HG03354 (cell line): ENCODE measurements around the gene HES5.
"Not testable (repeated sequence)": the region's sequence is repeated elsewhere in the genome, so short reads cannot be mapped to it uniquely, and the experiment has no call there.

Experiments used
- ATAC-seq: cut with Tn5 transposase; IDR thresholded peaks from one replicate; pipeline ENCODE4 v1.9.1; 2021; ENCODE audit warnings: mild to moderate bottlenecking; ENCODE audit not compliant: unreplicated experiment, poor library complexity, severe bottlenecking

The HES5 gene

DNA sequence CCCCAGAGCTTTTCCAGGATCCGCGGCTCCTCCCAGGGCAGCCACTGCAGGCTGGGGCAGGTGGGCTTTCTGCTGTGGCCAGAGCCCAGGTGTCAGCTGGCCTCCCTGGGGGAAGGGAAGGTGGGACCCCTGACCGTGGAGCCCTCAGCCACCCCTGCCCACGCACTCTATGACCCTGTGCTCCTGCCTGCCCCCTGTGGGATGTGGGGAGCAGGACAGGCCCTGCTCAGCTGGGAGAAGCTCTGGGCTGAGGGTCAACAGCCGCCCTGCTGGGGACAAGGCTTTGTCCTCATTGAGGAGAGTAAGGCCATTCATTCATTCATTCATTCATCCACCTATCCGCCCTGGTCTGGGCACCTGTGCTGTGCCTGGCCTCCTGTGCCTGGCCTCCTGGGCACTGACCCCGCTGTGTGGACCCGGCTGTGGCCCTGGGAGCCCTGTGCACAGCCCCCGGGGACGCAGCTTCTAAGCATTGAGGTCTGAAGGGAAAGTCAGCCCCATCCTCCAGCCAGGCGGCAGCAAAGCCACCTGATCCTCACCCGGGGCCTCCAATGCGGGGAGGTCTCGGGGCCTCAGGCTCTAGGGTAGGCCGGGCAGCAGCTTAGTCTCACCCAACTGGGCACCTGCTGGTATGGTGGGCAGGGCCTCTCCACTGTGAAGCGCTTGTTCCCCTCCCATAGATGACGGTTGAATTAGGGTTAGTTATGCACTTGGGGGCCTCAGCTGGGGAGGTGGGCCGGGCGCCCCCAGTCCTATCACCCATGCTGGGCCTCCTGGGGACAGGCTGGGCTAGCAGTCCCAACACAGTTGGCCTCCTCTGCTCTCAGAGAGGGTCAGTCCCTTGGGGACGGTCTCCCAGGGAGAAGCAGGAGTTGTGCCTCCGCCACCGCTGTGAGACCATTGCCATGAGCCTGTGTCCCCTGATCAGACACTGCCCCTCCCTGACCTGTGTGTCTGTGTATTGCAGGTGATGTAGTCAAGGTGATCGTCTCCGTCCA, 32.1 kb upstream of the HES5 start:
- no peak for ATAC-seq

DNA sequence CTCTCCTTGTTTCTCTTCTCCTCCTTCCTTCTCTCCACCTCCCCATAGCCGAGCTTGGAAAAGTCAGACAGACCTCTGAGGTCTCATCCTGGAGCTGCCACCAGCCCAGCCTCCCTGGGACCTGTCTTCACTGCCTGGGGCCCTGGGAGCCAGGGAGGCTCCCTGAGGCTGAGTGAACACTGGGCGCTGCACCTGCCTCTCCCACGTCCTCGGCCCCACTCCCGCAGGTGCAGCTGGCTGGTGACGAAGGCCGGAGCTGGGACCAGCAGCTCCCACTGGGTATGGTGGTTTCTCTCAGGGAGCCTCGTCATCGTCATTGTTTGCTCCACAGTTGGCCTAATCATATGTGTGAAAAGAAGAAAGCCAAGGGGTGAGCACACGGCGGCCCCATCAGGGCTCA, 31.4 kb upstream of the HES5 start:
- ATAC-seq: no peak

- ATAC-seq: no peak
Observed at GRCh38 chr1:2560299-2561073, 30.4 kb upstream of the HES5 start.

DNA sequence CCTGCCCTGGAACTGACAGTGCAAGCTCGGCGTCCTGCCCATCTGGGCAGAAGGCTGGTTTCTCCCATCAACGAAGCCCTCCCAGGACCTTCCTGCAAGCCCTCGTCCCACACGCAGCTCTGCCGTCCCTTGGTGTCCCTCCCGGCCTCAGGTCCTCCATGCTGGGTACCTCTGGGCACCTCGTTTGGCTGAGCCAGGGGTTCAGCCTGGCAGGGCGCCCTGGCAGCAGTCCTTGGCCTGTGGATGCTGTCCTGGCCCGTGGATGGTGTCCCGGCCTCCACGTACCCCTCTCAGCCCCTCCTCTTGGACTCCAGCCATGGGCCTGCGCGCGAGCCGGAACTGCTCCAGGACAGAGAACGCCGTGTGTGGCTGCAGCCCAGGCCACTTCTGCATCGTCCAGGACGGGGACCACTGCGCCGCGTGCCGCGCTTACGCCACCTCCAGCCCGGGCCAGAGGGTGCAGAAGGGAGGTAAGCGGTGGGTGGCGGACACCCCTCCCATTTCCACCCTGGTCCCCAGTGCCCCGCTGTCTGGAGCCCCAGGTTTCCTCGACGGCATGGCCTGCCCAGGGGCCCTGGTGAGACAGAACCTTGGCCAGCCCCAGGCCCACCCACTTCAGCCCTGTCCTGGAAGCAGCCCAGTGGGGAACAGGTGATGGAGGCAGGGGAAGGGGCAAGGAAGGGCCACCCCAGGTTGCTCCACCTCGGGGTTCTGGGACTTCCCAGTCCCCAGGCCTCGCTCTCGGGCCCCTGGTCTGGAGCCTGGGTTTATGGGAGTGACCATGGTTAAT, 29.6 kb upstream of the HES5 start:
- ATAC-seq: no peak

DNA sequence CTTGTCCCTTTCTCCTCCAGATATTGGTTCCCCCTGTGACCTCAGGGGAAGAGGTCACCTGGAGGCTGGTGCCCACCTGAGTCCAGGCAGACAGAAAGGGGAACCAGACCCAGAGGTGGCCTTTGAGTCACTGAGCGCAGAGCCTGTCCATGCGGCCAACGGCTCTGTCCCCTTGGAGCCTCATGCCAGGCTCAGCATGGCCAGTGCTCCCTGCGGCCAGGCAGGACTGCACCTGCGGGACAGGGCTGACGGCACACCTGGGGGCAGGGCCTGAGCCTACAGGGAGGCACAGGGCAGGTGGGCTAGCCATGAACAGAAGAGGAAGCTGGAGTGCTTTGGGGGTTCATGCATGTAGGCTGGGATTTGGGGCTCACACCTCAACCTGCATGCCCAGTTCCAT, 28.8 kb upstream of the HES5 start:
- ATAC-seq: no peak

DNA sequence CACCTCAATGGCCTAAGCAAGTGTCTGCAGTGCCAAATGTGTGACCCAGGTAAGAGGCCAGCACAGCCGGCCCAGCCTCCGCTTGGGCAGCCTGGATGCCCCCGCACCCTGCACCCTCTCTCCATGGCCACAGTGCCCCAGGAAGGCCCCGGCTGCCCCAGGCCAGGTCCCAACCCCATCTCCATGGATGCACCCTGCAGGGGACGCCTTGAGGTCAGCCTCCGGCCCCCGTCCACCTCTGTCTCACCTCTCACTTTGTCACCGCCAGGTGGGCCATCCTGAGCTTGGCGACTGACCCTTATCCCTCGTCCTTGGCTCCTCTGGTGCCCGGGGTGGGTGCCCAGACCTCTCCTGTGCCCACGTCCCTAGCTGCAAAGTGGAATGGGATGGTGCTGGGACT, 28.4 kb upstream of the HES5 start:
- ATAC-seq: no peak

GRCh38 chr1:2557482-2558400, 27.7 kb upstream of the HES5 start:
- ATAC-seq: no peak

GRCh38 chr1:2556678-2557481, 26.8 kb upstream of the HES5 start:
- ATAC-seq: peak; percentile 29

GRCh38 chr1:2556277-2556677, 26.2 kb upstream of the HES5 start, which contains the start of gene TNFRSF14:
Gene TNFRSF14, plus strand, starts transcription at chr1:2556371. Its CDS starts 294 bp downstream, at chr1:2556665.
- ATAC-seq: peak; percentile 62

DNA sequence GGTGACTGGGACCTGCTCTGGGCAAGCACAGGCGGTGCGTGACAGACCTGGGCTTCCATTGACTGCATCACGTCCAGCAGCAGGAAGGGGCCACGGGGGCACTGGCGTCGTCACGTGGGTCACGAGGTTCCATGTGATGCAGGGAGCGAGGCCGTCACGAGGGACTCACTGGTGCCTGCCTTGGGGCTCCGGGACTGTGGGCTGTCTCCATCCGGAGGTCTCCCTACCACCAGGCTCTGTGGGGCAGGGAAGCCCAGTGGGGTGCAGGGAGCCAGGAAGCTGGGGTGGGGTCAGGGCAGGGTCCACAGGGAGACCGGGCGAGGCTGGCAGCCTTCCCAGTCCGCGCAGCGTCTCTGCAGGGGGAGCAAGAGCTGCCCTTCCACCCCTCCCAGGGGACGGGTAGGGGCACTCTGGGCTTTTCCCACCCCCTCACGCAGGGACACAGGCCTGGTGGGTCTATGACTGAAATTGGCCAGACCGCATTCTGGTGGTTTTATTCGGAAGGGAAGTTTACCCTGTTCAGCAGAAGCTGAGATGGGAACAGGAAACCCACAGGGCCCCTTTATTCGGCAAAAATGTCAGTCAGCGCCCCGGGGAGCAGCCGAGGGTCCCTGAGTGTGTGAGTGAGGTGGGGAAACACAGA, 25.7 kb upstream of the HES5 start:
- ATAC-seq: peak; percentile 35

DNA sequence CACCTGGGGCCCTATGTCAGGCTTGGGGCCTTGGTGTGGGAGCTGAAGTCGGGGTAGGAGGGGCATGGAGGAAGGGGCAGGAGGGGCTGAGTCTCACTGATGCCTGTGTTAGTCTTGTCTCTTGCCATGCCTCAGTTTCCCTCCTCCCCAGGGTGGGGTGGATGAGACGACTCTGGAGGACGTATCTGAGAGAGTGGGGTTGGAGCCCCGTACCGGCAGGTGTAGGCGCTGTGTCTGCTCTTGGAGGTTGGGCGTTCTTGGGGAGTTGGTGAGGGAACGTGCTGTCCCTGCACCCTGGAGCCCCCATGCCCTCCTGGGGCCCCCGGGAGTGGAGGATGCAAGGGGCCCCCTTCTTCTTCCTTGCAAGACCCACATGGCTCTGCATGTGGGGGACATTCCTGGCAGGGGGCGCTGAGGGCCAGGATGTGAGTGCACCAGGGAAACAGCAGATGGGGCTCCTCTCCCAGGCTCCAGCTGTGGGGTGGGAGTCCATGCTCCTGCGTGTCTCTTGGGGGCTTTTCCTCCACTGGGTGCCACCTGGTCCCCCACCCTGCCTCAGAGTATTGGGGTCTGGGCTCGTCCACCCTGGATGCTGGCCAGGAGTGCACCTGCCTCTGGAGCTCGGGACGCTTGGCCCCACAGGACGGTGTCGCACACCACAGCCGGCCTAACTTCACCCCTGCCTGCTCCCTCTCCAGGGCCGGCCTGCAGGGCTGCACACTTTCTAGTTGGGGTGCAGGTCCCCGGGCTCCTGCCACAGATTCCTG, 24.7 kb upstream of the HES5 start:
- no peak for ATAC-seq

- no peak for ATAC-seq
Observed at GRCh38 chr1:2553871-2554620, 24.0 kb upstream of the HES5 start.

GRCh38 chr1:2553076-2553475, 23.0 kb upstream of the HES5 start:
- not testable (repeated sequence) for ATAC-seq

GRCh38 chr1:2552189-2552588, 22.1 kb upstream of the HES5 start:
- no peak for ATAC-seq

- not testable (repeated sequence) for ATAC-seq
Observed at GRCh38 chr1:2551544-2551943, 21.5 kb upstream of the HES5 start.

DNA sequence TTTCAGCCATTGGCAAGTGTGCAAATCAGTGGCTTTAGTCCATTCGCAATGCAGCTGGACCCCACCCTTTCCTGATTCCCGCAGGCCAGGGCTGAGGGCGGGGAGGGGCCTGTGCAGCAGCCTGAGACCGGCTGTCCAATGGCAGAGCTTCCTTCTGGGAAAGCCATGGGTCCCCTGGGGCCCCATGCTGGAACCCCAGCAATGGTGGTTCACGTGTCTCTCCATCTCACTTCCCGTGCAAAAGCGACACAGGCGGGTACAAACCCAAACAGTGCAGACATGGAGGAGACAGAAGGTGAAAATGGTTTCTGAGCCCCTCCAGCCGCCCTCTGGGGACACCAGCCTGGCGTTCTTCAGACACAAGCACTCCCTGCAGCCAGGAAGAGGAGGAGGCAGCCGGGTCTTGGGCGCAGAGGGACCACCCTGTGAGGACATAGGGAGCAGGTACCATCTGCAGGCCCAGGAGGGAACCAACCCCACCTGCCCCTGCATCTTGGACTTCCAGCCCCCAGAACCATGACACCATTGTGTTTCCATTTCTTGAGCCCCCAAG, 20.3 kb upstream of the HES5 start:
- ATAC-seq: not testable (repeated sequence)
